ENCODE data around the gene DEDD. TPM values are rescaled to one million over a fixed set of nuclear protein-coding genes. Genes with fewer than 3 reads are reported as not detected.

The DEDD gene
- 23.1 and 31.9 TPM in 2 replicates for total RNA-seq

GRCh38 chr1:161132410-161133219 is at the start of gene DEDD:
DEDD (minus strand) TSS chr1:161132667; CDS start chr1:161124462, 8,205 bp downstream.
- DNase-seq (ENCODE audit: low read depth in 2 of 2), result peak; percentile 96

DNA sequence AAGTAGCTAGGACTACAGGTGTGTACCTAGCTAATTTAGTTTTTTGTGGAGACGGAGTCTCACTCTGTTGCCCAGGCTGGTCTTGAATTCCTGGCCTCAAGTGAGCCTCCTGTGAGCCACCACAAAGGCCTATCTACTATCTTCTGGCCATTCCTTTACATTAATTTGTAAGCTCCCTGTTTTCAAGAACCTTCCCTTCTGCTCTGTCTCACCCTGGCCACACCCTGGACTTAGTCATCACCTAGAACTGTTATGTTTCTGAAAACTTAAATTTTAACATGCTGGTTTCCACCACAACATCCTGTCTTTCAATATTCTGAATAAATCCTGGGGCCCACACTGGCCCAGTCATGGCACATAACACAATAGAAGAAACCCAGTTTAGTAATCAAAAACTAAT is 49.7 kb upstream of the DEDD start:
- DNase-seq (ENCODE audit: low read depth in 2 of 2), result peak in 1 of 2 donors; percentile 49

GRCh38 chr1:161180639-161181038 is 48.2 kb upstream of the DEDD start:
- DNase-seq (ENCODE audit: low read depth in 2 of 2), result no peak

DNA sequence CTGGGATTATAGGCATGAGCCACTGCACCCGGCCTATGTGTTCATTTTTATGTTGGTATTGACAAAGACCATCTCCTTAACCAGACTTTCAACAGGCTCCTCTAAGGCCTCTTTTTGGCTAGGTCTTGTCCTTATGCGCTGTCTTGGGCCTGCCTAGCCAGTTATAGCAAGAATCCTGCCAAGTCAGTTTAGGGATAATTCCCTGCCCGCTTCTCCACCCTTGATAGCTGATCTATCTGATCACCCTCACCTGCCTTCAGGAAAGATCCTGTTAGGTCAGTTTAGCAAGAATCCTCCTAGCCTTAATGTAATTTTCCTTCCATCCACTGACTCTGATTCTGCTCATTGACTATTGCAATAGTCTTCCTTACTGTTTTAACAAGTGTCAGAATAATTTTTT is 47.2 kb upstream of the DEDD start:
- DNase-seq (ENCODE audit: low read depth in 2 of 2), result no peak

DNA sequence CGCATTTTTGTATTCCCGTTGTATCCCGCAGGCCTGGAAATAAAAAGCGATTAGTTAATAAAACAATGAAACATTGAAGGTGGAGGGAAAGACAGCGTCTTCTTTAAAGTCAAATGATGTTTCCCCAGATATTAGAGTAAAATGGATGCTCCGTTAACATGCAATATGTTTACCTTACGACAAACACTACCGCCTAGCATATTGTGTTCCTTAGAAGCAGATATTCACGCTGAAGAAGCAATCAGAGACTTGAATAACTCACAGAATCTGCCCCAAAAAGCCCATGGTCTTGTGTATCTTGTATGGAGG is 45.4 kb upstream of the DEDD start:
- no peak for DNase-seq (ENCODE audit: low read depth in 2 of 2)

DNA sequence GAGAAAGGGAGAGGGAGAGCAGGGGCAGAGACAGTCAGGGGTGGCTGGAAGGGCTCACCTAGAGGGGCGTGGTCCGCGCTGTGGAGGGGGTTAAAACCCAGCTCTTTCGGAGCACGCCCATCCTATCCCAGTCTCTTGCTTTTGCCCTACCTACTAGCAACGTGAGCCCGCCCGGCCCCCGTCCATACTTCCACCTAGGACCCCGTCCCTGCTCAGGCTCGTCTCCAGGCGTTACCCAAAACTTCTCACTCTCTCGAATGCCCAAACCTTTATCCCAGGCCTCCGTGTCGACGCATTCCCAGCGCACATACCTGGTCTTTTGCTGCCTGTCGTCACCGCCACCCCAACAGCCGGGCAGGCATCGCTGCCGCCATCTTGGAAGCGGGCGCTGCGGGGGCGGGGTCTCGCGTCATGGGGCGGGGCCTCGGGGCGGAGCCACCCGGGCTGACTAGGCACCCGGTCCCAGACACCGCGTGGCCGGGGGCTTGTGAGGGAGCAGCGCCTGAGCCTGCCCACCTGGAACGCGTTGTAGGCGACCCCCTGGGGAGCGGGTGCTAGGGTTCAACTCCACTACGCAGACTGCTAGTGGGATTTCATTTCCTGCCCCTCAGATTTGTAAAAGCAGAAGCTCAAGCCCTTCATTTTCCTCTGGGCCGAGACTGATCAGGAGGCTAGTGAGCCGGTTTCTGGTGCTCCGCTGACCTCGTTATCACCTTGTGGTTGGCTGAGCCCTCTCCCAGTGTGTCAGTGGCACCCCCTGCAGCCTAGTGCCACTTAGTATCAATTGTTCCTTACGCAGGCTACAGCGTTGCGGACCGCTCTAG is 44.9 kb upstream of the DEDD start, which contains the start of gene B4GALT3:
B4GALT3 (minus strand) TSS at position 396 of the 824 bp plus-strand sequence. CDS start 1,447 bp downstream, outside the sequence.
- DNase-seq (ENCODE audit: low read depth in 2 of 2), result peak; percentile 75 to 84

- no peak for DNase-seq (ENCODE audit: low read depth in 2 of 2)
Measured at GRCh38 chr1:161176468-161177111, 44.1 kb upstream of the DEDD start.

DNA sequence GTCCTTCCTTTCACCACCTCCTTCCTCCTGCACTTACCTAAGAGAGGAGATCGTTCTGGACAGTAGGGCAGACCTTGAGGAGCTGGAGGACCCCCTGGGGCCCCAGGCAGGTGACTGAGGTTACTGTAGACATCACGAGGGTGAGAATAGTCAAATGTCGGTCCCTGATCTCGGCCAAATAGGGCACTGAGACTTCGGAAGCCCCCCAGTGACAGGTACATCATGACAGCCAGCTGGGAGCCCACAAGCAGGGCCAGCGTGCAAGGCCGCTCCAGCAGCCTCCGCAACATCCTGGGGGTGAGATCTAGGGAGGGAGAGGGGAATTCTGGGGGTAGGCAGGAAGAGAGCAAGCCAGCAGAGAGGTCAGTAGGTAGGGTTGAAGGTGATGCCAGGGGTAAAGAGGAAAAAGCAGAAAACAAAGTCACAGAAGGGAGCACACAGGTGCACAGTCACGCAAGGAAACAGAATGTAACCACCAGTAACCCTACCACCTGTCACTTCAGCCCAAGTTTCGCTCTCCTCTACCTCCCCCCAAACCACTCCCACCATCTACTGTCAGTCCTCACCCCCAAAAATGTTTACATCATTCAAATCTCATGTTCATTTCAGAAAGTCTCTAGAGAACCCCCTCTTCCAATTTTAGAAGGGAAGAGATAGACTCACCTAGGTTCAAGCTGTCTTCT is 43.4 kb upstream of the DEDD start:
- no peak for DNase-seq (ENCODE audit: low read depth in 2 of 2)

GRCh38 chr1:161174911-161175310 is 42.4 kb upstream of the DEDD start:
- DNase-seq (ENCODE audit: low read depth in 2 of 2), result no peak

DNA sequence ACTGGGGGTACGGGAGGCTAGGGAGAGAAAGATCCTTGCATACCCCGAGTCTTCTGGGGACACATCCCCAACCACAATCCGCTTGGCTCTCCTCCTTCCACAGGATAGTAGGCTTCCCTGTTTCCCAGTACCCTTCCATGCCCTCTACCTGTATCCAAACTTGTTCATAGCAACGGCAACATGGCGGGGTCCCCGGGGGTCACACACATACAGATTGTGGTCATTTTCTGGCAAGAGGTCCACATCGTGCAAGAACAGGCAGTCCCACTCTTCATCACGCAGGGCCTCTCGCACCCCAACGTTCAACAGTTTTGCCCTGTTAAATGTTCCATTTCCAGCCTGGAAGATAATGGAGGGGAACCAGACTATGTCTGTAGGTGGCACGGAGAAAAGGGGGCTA is 41.2 kb upstream of the DEDD start:
- no peak for DNase-seq (ENCODE audit: low read depth in 2 of 2)

DNA sequence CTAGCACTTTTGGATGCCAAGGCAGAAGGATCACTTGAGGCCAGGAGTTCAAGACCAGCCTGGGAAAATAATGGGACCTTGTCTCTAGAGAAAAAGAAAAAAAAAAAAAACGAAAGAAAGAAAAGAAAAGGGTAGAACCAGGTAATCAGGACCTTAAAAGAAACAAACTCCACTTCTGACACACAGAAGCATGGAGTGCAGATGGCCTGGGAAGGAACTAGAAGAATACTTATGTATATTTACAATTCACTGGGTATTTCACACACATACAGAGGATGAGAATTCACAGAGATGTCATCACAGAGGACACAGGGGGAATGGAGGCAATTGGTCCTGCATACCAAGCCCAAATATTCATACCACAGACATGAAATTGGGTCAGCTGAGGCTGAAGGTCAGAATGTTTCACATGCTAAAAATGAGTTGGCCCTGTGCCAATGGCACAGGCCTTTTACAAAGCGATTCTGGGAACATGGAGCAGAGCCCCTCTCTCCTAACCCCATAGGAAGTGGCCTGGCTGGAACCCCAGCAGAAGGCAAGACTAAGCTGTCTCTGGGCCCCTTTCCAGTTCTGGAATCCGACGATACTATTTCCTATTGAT is 40.4 kb upstream of the DEDD start:
- DNase-seq (ENCODE audit: low read depth in 2 of 2), result peak; percentile 32 to 34

DNA sequence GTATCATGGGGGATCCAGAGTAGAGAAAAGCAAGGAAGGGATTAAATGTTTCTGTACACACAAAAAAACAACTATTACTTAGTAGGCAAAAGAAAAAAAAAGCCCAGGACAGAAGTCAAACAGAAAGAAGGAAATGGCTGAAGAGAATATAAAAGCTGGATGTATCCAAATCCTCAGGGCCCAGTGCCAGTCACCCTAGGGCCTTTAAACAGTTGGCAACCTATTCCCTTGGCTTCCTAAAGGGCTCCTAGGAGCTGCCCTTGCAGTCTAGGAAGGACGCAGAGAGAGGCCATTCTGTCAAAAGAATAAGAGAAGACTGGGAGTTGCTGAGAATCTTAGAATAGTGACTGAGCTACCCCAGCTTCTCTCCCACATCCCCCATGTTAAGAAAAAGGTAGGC is 39.9 kb upstream of the DEDD start:
- no peak for DNase-seq (ENCODE audit: low read depth in 2 of 2)

GRCh38 chr1:161171696-161172095 is 39.2 kb upstream of the DEDD start:
- no peak for DNase-seq (ENCODE audit: low read depth in 2 of 2)

GRCh38 chr1:161171191-161171590 is 38.7 kb upstream of the DEDD start:
- no peak for DNase-seq (ENCODE audit: low read depth in 2 of 2)

DNA sequence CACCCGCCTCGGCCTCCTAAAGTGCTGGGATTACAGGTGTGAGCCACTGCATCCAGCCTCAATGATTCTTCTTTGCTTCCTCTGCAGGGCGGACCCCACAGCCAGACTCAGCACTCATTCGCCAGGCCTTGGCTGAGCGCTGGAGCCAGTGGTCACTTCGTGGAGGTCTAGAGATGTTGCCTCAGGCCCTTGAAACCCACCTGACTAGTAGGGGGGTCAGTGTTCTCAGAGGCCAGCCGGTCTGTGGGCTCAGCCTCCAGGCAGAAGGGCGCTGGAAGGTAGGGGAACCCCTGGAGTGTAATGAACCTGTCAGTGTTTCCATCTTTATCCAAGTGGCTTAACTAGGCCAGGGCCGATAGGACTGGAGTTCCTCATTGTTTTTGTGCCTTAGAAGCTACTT is 36.4 kb upstream of the DEDD start:
- no peak for DNase-seq (ENCODE audit: low read depth in 2 of 2)

DNA sequence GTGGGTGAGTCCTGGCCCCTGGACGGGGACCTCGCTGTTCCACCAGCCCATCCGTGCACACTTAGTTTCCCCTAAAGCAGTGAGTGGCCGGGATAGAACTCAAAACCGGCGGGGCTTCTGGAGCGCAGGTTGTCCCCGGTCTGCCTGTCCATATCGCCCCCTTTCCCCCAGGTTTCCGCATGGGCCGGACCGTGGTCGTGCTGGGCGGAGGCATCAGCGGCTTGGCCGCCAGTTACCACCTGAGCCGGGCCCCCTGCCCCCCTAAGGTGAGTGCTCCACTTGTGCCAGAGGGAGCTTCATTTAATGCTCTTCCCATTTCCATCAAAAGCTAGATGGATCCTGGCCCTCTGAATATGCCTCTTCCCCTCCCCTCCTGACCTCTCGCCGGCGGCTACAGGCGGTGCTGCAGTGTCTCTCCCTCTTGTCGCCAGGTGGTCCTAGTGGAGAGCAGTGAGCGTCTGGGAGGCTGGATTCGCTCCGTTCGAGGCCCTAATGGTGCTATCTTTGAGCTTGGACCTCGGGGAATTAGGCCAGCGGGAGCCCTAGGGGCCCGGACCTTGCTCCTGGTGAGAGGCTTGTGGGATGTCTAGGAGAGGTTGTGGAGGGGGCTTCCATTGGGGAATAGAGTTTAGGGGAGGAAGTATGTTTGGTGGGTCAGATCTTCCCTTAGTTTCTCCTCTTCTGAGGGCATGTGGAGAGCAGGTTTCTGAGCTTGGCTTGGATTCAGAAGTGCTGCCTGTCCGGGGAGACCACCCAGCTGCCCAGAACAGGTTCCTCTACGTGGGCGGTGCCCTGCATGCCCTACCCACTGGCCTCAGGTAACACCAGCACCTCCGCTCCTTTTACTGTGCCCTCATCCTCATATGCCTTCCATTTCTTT is 34.4 kb upstream of the DEDD start:
- DNase-seq (ENCODE audit: low read depth in 2 of 2), result peak in 1 of 2 donors; percentile 31

- DNase-seq (ENCODE audit: low read depth in 2 of 2), result peak; percentile 99
Measured at GRCh38 chr1:161165742-161166668, 33.5 kb upstream of the DEDD start, which contains the start of gene PPOX. PPOX (plus strand) TSS chr1:161166426; CDS start chr1:161166848, 422 bp downstream.

DNA sequence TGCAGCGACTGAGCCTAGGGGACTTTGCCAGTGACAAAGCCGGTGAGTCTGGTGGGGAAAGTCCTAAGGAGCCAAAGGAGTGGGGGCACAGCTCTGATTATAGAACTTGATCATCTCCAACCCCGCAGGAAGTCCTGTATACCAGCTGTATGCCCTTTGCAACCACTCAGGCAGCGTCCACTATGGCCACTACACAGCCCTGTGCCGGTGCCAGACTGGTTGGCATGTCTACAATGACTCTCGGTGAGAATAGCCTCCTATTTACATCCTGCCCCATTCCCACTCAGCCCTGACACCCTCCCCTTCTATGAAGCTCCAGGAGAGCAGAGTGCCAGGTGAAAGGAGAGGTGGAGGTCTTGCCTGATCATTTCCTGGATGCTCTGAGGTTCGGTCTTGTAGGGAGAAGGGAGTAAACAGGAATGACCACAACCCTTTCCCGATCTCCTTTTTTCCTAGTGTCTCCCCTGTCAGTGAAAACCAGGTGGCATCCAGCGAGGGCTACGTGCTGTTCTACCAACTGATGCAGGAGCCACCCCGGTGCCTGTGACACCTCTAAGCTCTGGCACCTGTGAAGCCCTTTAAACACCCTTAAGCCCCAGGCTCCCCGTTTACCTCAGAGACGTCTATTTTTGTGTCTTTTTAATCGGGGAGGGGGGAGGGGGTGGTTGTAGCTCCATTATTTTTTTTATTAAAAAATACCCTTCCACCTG is 32.6 kb upstream of the DEDD start:
- DNase-seq (ENCODE audit: low read depth in 2 of 2), result no peak
